A549 (cell line): ENCODE data around the gene ICA1L. TPM values are rescaled to one million over a fixed set of nuclear protein-coding genes. Genes with fewer than 3 reads are reported as not detected.

Source experiments
- ATAC-seq, 2 experiments: fragments of 200-7000 bp in 1 of 2; fragments of >200 bp in 1 of 2; cut with Nextera tagmentation in 1 of 2; cut with Tn5 transposase in 1 of 2; 3 replicates each; pipeline versions ENCODE4 v1.8.0 to v1.9.1; 2018 to 2020; ENCODE audit warnings: mild to moderate bottlenecking in 1 of 2, moderate library complexity in 1 of 2
- CTCF ChIA-PET: fragments of 300-600 bp; sonication (Branson Sonifier 250); formaldehyde crosslinking; extraction: SDS; loops from one replicate; lab custom pipeline; 2021; ENCODE audit warnings: antibody characterized with exemption, inconsistent platforms; lab: Yijun Ruan, JAX
- POLR2A ChIA-PET: fragments of 350-600 bp; formaldehyde crosslinking; extraction: SDS; loops from one replicate; lab custom pipeline; 2021; ENCODE audit warnings: antibody characterized with exemption, inconsistent platforms; lab: Yijun Ruan, JAX
- DNase-seq, 2 experiments: peaks; one replicate each; pipeline versions ENCODE4 v3.0.0 to v3.0.0-alpha.2; 2011 to 2016; ENCODE audit warnings: low read depth in 1 of 2, low spot score in 1 of 2
- FAIRE-seq: peaks from 2 replicates; lab custom pipeline; 2011; peaks lifted over from hg19 to GRCh38; lab: Jason Lieb, UNC
- H3K27ac ChIP-seq, 2 experiments: fragments of >200 bp; sonication (Bioruptor Twin); formaldehyde crosslinking; 3 replicates each; pipeline ENCODE4 v1.5.1; 2016 to 2017
- H3K4me1 ChIP-seq: fragments of >200 bp; sonication (Bioruptor Twin); formaldehyde crosslinking; 3 replicates; pipeline ENCODE4 v1.6.1; 2016
- H3K4me2 ChIP-seq: fragments of >200 bp; sonication (Bioruptor Twin); formaldehyde crosslinking; 3 replicates; pipeline ENCODE4 v1.6.1; 2016
- H3K4me3 ChIP-seq: fragments of >200 bp; sonication (Bioruptor Twin); formaldehyde crosslinking; 3 replicates; pipeline ENCODE4 v1.5.1; 2016
- H3K9me3 ChIP-seq: fragments of >200 bp; sonication (Bioruptor Twin); formaldehyde crosslinking; 3 replicates; pipeline ENCODE4 v1.6.1; 2016
- BHLHE40 ChIP-seq: IDR thresholded peaks from 2 replicates; pipeline ENCODE4 v1.6.1; 2012; ENCODE audit warnings: low read depth, low read length, inconsistent platforms
- CBX8 ChIP-seq: fragments of 200-600 bp; sonication (generic); IDR thresholded peaks from 2 replicates; pipeline ENCODE4 v1.6.1; 2016
- CEBPB ChIP-seq, 2 experiments: fragments of >200 bp in 1 of 2; sonication (Bioruptor Twin) in 1 of 2; formaldehyde crosslinking in 1 of 2; IDR thresholded peaks; 2 replicates each; pipeline ENCODE4 v1.6.1; 2012 to 2016
- CHD2 ChIP-seq: fragments of 150-350 bp; IDR thresholded peaks from 2 replicates; pipeline ENCODE4 v1.6.1; 2014; ENCODE audit warnings: low read length; ENCODE audit not compliant: partially characterized antibody
- ELK1 ChIP-seq: fragments of 150-350 bp; IDR thresholded peaks from 2 replicates; pipeline ENCODE4 v1.6.1; 2014; ENCODE audit warnings: low read depth, mild to moderate bottlenecking, low read length
- EP300 ChIP-seq, 2 experiments: fragments of >200 bp; sonication (Bioruptor Twin); formaldehyde crosslinking; IDR thresholded peaks; 2 replicates in 1 of 2; 3 replicates in 1 of 2; pipeline ENCODE4 v1.6.1; 2016 to 2017
- ESRRA ChIP-seq: fragments of 150-350 bp; IDR thresholded peaks from 2 replicates; pipeline ENCODE4 v1.6.1; 2014; ENCODE audit warnings: mild to moderate bottlenecking, low read length, borderline replicate concordance
- FOSL2 ChIP-seq, 2 experiments: fragments of 450-650 bp in 1 of 2; fragments of >200 bp in 1 of 2; sonication (Bioruptor Twin) in 1 of 2; formaldehyde crosslinking; IDR thresholded peaks; 2 replicates each; pipeline versions ENCODE4 v1.5.0 to v1.6.1; 2016 to 2020; ENCODE audit warnings: mild to moderate bottlenecking in 1 of 2, moderate library complexity in 1 of 2
- HOXA7 ChIP-seq: fragments of 250-450 bp; sonication (Bioruptor Pico); IDR thresholded peaks from 2 replicates; pipeline ENCODE4 v1.5.0; 2020; ENCODE audit warnings: mild to moderate bottlenecking, moderate library complexity
- JUN ChIP-seq, 2 experiments: fragments of >200 bp; sonication (Bioruptor Twin); formaldehyde crosslinking; IDR thresholded peaks; 2 replicates in 1 of 2; 3 replicates in 1 of 2; pipeline ENCODE4 v1.6.1; 2016 to 2017
- KDM1A ChIP-seq: fragments of 200-600 bp; sonication (generic); IDR thresholded peaks from 2 replicates; pipeline ENCODE4 v1.6.1; 2016; ENCODE audit warnings: low read depth, mild to moderate bottlenecking
- KDM5A ChIP-seq: fragments of 200-600 bp; sonication (generic); IDR thresholded peaks from 2 replicates; pipeline ENCODE4 v1.6.1; 2016; ENCODE audit warnings: antibody characterized with exemption, mild to moderate bottlenecking
- POLR2AphosphoS2 ChIP-seq: conservative IDR thresholded peaks from 2 replicates; pipeline ENCODE4 v1.6.1; 2012; ENCODE audit warnings: low read length, improper control_type of control experiment, inconsistent platforms
- RARB ChIP-seq: fragments of 250-450 bp; sonication (Bioruptor Pico); IDR thresholded peaks from 2 replicates; pipeline ENCODE4 v1.8.0; 2021; ENCODE audit warnings: mild to moderate bottlenecking, moderate library complexity
- RCOR1 ChIP-seq: fragments of 150-350 bp; IDR thresholded peaks from 2 replicates; pipeline ENCODE4 v1.6.1; 2014; ENCODE audit warnings: antibody characterized with exemption, low read length, low read depth
- RNF2 ChIP-seq: fragments of 200-600 bp; sonication (generic); IDR thresholded peaks from 2 replicates; pipeline ENCODE4 v1.6.1; 2016; ENCODE audit warnings: low read depth, mild to moderate bottlenecking, antibody characterized with exemption, moderate library complexity, borderline replicate concordance
- SMC3 ChIP-seq: fragments of >200 bp; sonication (Bioruptor Twin); formaldehyde crosslinking; IDR thresholded peaks from 3 replicates; pipeline ENCODE4 v1.6.1; 2018; ENCODE audit warnings: inconsistent platforms
- SREBF2 ChIP-seq: fragments of 450-650 bp; IDR thresholded peaks from 2 replicates; pipeline ENCODE4 v1.6.1; 2014; ENCODE audit warnings: mild to moderate bottlenecking, moderate library complexity
- TFCP2L1 ChIP-seq: fragments of 250-450 bp; sonication (Bioruptor Pico); IDR thresholded peaks from 2 replicates; pipeline ENCODE4 v1.5.0; 2021; ENCODE audit warnings: mild to moderate bottlenecking
- TP53 ChIP-seq: fragments of 250-450 bp; sonication (Bioruptor Pico); IDR thresholded peaks from 2 replicates; pipeline ENCODE4 v1.5.0; 2021; ENCODE audit warnings: mild to moderate bottlenecking, moderate library complexity
- ZFP36 ChIP-seq: fragments of 450-650 bp; IDR thresholded peaks from 2 replicates; pipeline ENCODE4 v1.6.1; 2014; ENCODE audit warnings: borderline replicate concordance; ENCODE audit not compliant: partially characterized antibody
- WGBS: methylation state at CpG from one replicate; pipeline ENCODE4 v1.1.6; 2017; ENCODE audit errors: missing lambda C conversion rate; 5-methylcytosine and 5-hydroxymethylcytosine counted together
- polyA plus RNA-seq, 4 experiments: library from polyadenylated mRNA; depleted of rRNA in 3 of 4; stranded (reverse); fragments of >200 nt; fragmentation: RNase III in 1 of 4; extraction: RNeasy Plus Mini Kit Qiagen cat#74134 plus additional on column Dnase treatment in 1 of 4; gene quantifications; 2 replicates in 3 of 4; 3 replicates in 1 of 4; pipeline ENCODE4 v1.2.3, GENCODE V29; 2011 to 2017
- TF ChIP-seq, protein P1 (sequence below): IDR thresholded peaks from 2 replicates; pipeline ENCODE4 v1.6.1; 2012; ENCODE audit warnings: low read depth, borderline replicate concordance
- TF ChIP-seq, protein P2 (sequence below): fragments of >200 bp; sonication (Bioruptor Twin); formaldehyde crosslinking; IDR thresholded peaks from 3 replicates; pipeline ENCODE4 v1.5.1; 2016

The ICA1L gene
- polyA plus RNA-seq, 2 of the 4 experiments (the other 2 are of a cell fraction): 2.2 to 6.0 TPM

DNA sequence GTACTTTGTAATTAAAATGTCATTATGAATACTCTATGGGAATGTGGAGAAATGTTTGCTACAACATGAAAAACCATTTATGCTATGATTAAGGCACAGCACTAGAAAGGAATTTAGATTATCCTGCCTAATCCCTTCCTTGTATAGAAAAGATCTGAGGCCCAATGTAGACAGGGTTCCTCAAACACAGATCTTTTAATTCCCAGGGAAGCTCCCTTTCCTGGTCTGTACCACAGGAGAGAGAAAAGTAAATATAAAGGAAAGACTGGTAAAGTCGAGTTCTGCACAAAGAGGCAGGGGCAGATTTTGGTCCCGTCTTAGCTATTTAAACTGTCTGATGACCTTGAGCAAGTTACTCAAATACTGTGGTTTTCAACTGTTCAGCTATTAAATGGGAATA, 84.7 kb downstream of the ICA1L start:
- no peak overlapping the region for H3K27ac ChIP-seq
- CTCF ChIA-PET: interaction anchor here (0.6 kb wide), 1 partner anchor 602 kb away, joined by 4 read pairs; no protein-coding TSS in a partner anchor
- TF ChIP-seq ESRRA (no peak), CBX8 (no peak), KDM1A (no peak), RCOR1 (no peak), SREBF2 (no peak), JUN (IDR thresholded peaks at IDR 0.05) (no peak), RARB (CRISPR knock-in tag) (no peak), FOSL2 (IDR thresholded peaks at IDR 0.05) (no peak), FOSL2 (CRISPR knock-in tag; IDR thresholded peaks at IDR 0.05) (no peak), RNF2 (no peak), TFCP2L1 (no peak), ELK1 (no peak), TP53 (CRISPR knock-in tag) (no peak), EP300 (IDR thresholded peaks at IDR 0.05) (no peak), CEBPB (IDR thresholded peaks at IDR 0.05) (no peak)
- no peak for ATAC-seq
- no peak for DNase-seq
- H3K4me2 ChIP-seq: no peak overlapping the region
- H3K4me3 ChIP-seq: no peak overlapping the region
- FAIRE-seq: no peak
- H3K9me3 ChIP-seq: no peaks in the 10 kb centered on the region
- POLR2A ChIA-PET: no interaction called here
- no peaks in the 10 kb centered on the region for H3K4me1 ChIP-seq
- WGBS: 84% methylated on average over 2 of the region's 2 CpGs

DNA sequence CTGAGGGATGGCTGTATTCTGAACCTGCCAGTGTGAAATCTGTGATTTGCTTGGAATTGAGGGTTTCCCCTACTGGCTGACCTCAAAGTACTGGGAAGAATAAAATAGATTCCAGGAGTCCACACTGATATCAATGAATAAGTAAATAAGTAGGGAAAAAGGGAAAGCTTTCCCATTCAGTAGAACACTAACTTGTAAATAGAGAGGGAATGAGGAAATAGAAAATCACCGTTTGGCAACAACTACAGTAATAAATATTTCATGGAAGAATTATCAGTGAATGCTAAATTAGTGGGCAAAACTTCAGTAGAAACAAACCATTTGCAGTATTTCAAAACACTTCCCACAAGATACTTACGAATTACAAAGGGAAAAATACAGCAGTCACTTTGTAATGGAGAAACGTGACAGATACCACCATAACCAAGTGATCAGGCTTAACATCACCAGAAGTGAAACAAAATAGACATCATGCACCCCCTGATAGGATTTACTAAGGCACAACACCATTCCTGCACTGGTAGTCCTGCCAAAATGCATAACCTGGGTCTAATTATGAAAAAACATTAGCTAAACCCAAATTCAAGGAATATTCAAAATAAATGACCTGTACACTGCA, 88.5 kb downstream of the ICA1L start:
- ChIA-PET POLR2A (no interaction called here), CTCF (interaction anchor here (1.3 kb wide), 1 partner anchor 195 kb away, joined by 3 read pairs; no protein-coding TSS in a partner anchor)
- ATAC-seq: no peak
- Histone ChIP-seq H3K9me3 (no peaks in the 10 kb centered on the region), H3K27ac (no peak overlapping the region), H3K4me1 (peaks cover 7% of the 10 kb centered on the region), H3K4me2 (no peak overlapping the region), H3K4me3 (no peak overlapping the region)
- TF ChIP-seq POLR2AphosphoS2 (no peak), BHLHE40 (no peak), CBX8 (no peak), HOXA7 (CRISPR knock-in tag) (no peak), ESRRA (no peak), CHD2 (no peak), SMC3 (no peak), ZFP36 (no peak), KDM5A (no peak), ELK1 (no peak)
- TF ChIP-seq, protein P1, sequence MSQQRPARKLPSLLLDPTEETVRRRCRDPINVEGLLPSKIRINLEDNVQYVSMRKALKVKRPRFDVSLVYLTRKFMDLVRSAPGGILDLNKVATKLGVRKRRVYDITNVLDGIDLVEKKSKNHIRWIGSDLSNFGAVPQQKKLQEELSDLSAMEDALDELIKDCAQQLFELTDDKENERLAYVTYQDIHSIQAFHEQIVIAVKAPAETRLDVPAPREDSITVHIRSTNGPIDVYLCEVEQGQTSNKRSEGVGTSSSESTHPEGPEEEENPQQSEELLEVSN: no peak
- TF ChIP-seq, protein P2, sequence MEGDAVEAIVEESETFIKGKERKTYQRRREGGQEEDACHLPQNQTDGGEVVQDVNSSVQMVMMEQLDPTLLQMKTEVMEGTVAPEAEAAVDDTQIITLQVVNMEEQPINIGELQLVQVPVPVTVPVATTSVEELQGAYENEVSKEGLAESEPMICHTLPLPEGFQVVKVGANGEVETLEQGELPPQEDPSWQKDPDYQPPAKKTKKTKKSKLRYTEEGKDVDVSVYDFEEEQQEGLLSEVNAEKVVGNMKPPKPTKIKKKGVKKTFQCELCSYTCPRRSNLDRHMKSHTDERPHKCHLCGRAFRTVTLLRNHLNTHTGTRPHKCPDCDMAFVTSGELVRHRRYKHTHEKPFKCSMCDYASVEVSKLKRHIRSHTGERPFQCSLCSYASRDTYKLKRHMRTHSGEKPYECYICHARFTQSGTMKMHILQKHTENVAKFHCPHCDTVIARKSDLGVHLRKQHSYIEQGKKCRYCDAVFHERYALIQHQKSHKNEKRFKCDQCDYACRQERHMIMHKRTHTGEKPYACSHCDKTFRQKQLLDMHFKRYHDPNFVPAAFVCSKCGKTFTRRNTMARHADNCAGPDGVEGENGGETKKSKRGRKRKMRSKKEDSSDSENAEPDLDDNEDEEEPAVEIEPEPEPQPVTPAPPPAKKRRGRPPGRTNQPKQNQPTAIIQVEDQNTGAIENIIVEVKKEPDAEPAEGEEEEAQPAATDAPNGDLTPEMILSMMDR: no peak
- DNase-seq: no peak
- FAIRE-seq: no peak
- 86% methylated on average over 3 of the region's 3 CpGs for WGBS
